GM19452 (cell line): ENCODE data around the gene PRSS36.
"Not testable (repeated sequence)": the region's sequence is repeated elsewhere in the genome, so short reads cannot be mapped to it uniquely, and the experiment has no call there.

Source experiments
- ATAC-seq: cut with Tn5 transposase; IDR thresholded peaks from one replicate; pipeline ENCODE4 v1.9.1; 2021; ENCODE audit not compliant: unreplicated experiment

The PRSS36 gene

GRCh38 chr16:31184888-31185287 is 35.0 kb upstream of the PRSS36 start:
- ATAC-seq, result no peak

DNA sequence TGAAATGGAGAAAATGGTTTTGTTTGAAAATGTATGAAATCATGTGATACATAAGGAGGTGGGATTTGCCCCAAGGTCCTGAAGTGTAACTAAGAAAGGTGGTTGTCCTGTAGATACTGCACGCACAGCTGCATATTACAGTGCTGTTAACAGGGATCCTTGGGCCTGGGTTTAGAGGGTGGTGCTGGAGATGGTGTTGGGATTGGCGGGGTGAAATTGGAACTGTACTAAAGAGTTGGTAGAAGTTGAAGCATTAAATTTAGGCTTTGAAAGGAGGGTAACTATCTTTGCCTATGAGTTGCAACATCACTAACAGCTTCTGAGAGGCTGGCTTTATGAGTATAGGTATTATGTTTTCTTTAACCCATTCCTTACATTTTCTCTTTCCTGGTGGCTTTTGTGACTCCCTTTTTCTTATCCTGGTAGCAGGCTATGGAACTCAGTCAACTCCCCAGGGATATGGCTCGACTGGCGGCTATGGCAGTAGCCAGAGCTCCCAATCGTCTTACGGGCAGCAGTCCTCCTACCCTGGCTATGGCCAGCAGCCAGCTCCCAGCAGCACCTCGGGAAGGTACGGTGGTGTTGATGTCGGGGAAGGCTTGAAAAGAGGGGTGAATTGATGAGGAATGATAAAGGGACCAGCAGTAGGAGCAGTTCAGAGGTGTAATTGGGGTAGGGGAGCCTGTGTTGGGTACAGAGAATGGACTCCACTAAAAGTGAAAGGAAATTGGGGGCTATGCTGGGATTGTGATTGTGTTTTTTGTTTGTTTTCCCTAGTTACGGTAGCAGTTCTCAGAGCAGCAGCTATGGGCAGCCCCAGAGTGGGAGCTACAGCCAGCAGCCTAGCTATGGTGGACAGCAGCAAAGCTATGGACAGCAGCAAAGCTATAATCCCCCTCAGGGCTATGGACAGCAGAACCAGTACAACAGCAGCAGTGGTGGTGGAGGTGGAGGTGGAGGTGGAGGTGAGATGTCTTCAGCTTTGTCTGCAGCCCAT is 33.9 kb upstream of the PRSS36 start:
- ATAC-seq, result no peak

- no peak for ATAC-seq
Measured at GRCh38 chr16:31182391-31182790, 32.5 kb upstream of the PRSS36 start.

DNA sequence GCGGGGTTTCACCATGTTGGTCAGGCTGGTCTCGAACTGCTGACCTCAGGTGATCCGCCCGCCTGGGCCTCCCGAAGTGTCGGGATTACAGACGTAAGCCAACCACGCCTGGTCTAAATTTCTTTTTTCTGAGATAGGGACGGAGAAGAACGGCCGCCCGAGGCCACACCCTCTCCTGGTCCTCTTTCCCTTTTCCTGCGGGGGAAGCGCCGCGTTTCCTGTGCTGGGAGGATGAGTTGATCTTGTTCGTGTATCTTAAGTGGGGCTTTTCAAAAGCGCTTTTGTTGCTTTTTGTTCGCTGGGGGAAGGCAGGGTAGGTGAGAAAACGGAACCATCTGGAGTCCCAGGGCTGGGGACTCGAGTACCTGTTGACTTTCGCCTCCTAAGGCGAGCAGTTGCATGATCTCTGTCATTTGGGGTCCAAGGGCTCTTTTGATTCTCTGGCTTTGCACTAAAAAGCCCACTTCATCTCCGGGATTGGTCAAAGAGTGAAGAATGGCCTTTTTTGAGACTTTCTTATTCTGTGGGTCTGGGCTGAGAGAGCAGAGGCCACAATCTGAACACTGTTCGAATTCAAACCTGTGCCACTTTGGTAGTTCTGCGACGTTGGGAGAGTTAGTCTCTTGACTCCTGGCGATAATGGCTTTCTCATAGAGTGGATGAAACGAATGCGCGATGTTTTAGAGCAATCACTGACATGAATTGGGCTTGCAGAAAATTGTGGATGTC is 31.4 kb upstream of the PRSS36 start:
- ATAC-seq, result no peak

GRCh38 chr16:31179747-31180459 is 30.0 kb upstream of the PRSS36 start, which contains the start of gene FUS:
Gene FUS (plus strand): TSS chr16:31180139. CDS start chr16:31180215, 76 bp downstream.
- ATAC-seq, result peak; percentile 51

GRCh38 chr16:31179219-31179746 is 29.4 kb upstream of the PRSS36 start:
- peak; percentile 3 for ATAC-seq

DNA sequence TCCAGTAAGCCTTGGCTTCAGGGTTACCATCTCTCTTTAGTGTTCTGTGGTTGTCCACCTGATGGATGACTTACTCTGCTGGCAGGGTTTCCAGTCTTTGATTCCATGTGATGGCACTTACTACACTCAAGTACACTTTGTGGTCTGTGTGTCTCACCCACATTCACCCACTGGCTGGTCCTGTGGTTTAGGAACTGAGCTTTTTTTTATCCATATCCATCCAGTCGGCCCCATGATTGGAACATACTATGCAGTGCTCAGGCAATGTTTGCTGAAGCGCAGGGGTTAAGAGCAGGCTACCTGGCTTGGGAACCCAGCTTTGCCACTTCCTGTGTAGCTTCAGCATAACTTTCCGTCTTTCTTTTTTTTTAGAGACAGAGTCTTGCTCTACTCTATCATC is 27.3 kb upstream of the PRSS36 start:
- ATAC-seq, result no peak

GRCh38 chr16:31170048-31170447 is 20.2 kb upstream of the PRSS36 start:
- not testable (repeated sequence) for ATAC-seq

DNA sequence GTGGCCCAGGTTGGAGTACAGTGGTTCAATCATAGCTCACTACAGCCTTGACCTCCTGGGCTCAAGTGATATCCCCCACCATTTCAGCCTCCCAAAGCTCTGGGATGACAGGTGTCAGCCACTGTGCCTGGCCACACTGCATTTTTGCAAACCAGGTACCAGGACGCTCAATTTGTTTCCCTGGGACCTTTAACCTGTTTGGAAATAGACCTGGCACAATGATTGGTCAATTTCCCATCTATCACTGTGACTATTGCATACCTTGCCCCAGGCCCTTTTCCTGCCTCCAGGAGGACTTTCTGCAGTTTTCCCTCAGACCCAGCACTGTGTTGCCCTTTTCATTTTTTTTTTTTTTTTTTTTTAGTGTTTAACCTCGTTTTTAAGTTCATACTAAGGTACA is 19.0 kb upstream of the PRSS36 start:
- ATAC-seq, result no peak

GRCh38 chr16:31167315-31167714 is 17.4 kb upstream of the PRSS36 start:
- ATAC-seq, result no peak

DNA sequence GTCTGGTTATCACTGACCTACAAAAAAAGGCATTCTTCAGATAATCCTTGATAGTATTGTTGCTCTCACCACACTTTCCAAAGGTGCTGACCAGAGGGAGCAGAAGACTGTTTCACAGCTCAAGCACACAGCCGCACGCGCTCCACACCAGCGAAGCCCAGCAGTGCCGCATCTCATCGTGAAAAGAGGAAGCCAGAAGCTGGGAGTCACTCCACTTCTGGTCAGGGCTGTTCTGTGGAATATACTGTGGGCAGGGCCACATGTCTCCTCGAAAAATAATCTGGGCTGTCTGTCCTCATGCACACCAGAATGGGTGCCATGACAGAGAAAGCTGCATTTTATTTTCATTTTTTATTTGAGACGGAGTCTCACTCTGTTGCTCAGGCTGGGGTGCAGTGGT is 7.3 kb upstream of the PRSS36 start:
- ATAC-seq, result no peak

GRCh38 chr16:31150976-31151375 is 1.1 kb upstream of the PRSS36 start:
- ATAC-seq, result not testable (repeated sequence)

DNA sequence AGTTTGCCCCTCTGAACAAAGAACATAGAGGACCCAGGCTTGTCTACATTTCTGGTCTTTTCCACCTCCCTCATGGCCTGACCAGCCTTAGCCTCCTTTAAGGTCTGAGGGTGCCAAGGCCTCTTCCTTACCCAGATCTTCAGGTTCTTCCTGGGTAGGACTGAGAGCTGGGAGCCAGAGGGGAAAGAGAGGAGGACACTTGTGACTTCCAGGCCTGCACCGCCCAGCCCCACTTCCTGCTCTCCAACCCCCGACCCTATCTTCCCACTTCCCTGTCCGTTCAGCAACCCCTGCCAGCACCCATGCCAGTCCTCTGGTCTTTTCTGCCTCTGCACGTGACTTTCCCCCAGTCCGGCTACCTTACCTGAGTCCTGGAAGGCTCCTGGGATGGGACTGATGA is 534 bp downstream of the PRSS36 start:
- ATAC-seq, result no peak

- no peak for ATAC-seq
Measured at GRCh38 chr16:31148896-31149295, 970 bp downstream of the PRSS36 start.

- ATAC-seq, result no peak
Measured at GRCh38 chr16:31148281-31148728, 1.6 kb downstream of the PRSS36 start.

- no peak for ATAC-seq
Measured at GRCh38 chr16:31147574-31147973, 2.3 kb downstream of the PRSS36 start.

GRCh38 chr16:31145398-31145990 is 4.4 kb downstream of the PRSS36 start:
- ATAC-seq, result no peak

- not testable (repeated sequence) for ATAC-seq
Measured at GRCh38 chr16:31144418-31144817, 5.4 kb downstream of the PRSS36 start.

GRCh38 chr16:31143694-31144148 is 6.1 kb downstream of the PRSS36 start:
- ATAC-seq, result no peak

DNA sequence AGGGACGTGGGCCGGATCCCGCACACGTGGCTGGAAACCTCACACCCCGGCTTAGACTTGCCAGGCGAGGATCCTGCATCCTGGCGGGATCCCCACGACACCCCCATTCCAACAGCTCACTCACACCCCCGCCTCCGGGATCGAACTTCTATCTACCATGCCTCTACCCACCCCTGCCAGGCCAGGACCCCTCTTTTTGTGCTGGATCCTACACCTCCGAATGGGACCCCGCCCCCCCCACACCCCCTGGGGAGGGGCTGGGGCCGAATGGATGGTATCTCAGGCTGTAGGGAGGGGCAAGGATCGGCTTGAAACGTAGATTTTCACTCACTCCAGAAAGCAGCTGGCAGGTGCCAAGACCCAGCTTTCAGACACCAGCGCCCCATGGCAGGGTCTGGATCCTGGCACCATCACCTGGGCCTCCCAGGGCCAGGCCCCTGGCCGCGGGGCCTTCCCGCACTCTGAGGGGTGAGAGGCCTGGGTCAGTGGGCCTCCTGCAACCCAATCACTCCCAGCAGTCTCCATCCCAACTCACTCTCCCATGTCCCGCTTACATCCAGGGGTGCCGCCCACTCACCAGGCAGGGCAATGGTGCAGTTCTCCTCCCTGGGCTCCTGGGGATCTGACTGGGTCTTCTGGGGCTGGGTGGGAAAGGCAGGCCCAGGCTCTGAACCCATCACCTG is 6.7 kb downstream of the PRSS36 start:
- ATAC-seq, result no peak
